Brain microvascular endothelial cell (primary cell): Measurements from ENCODE around the gene SLC40A1.

Experiments used
- DNase-seq: peaks from one replicate; pipeline ENCODE4 v3.0.0-alpha.2; 2020
- H3K27ac ChIP-seq: fragments of 250-450 bp; sonication (Bioruptor Pico); 2 replicates; pipeline ENCODE4 v1.5.1; 2020; ENCODE audit warnings: mild to moderate bottlenecking, moderate library complexity
- H3K27me3 ChIP-seq: fragments of 250-450 bp; sonication (Bioruptor Pico); replicated peaks from 2 replicates; pipeline ENCODE4 v1.5.1; 2020; ENCODE audit warnings: mild to moderate bottlenecking
- H3K36me3 ChIP-seq: fragments of 250-450 bp; sonication (Bioruptor Pico); replicated peaks from 2 replicates; pipeline ENCODE4 v1.5.1; 2020; ENCODE audit warnings: mild to moderate bottlenecking
- H3K4me3 ChIP-seq: 2 replicates; pipeline ENCODE4 v1.5.1; 2011; ENCODE audit warnings: low read depth, mild to moderate bottlenecking, control low read depth, low read length, moderate library complexity
- CTCF ChIP-seq: IDR thresholded peaks from 2 replicates; pipeline ENCODE4 v1.5.1; 2011; ENCODE audit warnings: low read depth, mild to moderate bottlenecking, moderate library complexity, low read length, control low read depth, inconsistent platforms; ENCODE audit errors: missing control alignments
- in situ Hi-C: cut with HindIII; loops from 2 replicates; pipeline ENCODE4 v1.10.0; 2017; ENCODE audit warnings: low sequenced_read_pairs, low pct_ligation_motif_present

SLC40A1 gene

GRCh38 chr2:189580241-189580651 lies 340 bp downstream of the SLC40A1 start:
- no peak for TF ChIP-seq CTCF
- no peaks in the 10 kb centered on the region for H3K36me3 ChIP-seq
- in situ Hi-C loops, result no loop called here
- peak overlapping the region; percentile 57 for H3K4me3 ChIP-seq
- no peak for DNase-seq
- no peak overlapping the region for H3K27ac ChIP-seq
- H3K27me3 ChIP-seq, result no peaks in the 10 kb centered on the region

GRCh38 chr2:189579585-189580186 lies 900 bp downstream of the SLC40A1 start:
- in situ Hi-C loops, result no loop called here
- Histone ChIP-seq H3K4me3 (no peak overlapping the region), H3K27me3 (no peaks in the 10 kb centered on the region), H3K27ac (no peak overlapping the region), H3K36me3 (no peaks in the 10 kb centered on the region)
- TF ChIP-seq CTCF, result no peak
- DNase-seq, result no peak

- no peaks in the 10 kb centered on the region for H3K36me3 ChIP-seq
- H3K4me3 ChIP-seq, result no peak overlapping the region
- H3K27ac ChIP-seq, result no peak overlapping the region
- no peak for DNase-seq
- no peak for TF ChIP-seq CTCF
- H3K27me3 ChIP-seq, result no peaks in the 10 kb centered on the region
- in situ Hi-C loops, result no loop called here
Observed at GRCh38 chr2:189578272-189578950, 2.2 kb downstream of the SLC40A1 start.

DNA sequence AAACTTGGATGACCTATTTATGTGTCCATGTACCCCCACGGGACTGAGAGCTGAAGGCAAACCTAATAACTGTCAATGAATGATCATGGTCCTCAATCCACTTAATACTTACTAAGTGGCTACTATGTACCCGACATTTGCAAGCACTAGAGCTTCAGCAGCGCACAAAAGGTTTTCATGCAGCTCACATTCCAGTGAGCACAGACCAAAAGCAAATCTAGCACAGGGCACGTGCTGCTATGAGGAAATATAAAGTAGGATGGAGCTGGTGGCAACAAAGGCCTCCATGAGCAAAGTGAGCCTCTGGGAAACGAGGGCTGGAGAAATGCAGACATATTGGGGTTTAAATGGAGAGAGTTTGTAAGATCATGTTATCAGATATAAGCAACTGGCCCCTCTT lies 3.5 kb downstream of the SLC40A1 start:
- in situ Hi-C loops, result no loop called here
- no peak overlapping the region for H3K27ac ChIP-seq
- H3K4me3 ChIP-seq, result no peak overlapping the region
- no peaks in the 10 kb centered on the region for H3K27me3 ChIP-seq
- TF ChIP-seq CTCF, result no peak
- no peaks in the 10 kb centered on the region for H3K36me3 ChIP-seq
- no peak for DNase-seq

DNA sequence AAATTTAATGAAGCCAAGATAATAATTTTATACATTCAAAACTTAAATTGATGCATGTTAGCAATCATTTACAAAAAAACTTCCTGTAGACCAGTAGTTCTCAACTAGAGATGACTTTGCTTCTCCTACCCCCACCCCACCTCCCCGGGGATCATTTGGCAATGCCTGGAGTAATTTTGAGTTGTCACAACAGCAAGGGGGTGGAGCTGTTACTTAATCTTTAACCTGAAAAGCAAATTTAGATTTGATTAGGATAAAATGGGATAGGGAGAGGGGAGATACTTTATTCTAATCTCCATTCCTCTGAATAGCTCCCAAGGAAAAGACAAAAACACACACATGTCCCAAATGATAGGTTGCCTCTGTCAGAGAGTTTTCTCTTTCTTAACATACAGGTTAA lies 4.2 kb downstream of the SLC40A1 start:
- no peak for TF ChIP-seq CTCF
- no peak overlapping the region for H3K4me3 ChIP-seq
- no peak overlapping the region for H3K27ac ChIP-seq
- H3K36me3 ChIP-seq, result no peaks in the 10 kb centered on the region
- in situ Hi-C loops, result no loop called here
- H3K27me3 ChIP-seq, result no peaks in the 10 kb centered on the region
- DNase-seq, result no peak
